8988T (cell line): ENCODE data around the gene STEEP1.
A peak's percentile ranks its signal among the peaks of the same experiment; 100 is the strongest.

Source experiments
- DNase-seq: peaks from one replicate; pipeline ENCODE4 v3.0.0; 2011

The STEEP1 gene

GRCh38 chrX:119565107-119565663 lies at the start of gene STEEP1:
STEEP1 (minus strand) TSS chrX:119565409; CDS start chrX:119565355, 54 bp downstream.
- peak; percentile 33 for DNase-seq

- no peak for DNase-seq
Observed at GRCh38 chrX:119614776-119615175, 49.6 kb upstream of the STEEP1 start.

- no peak for DNase-seq
Observed at GRCh38 chrX:119607018-119607389, 41.8 kb upstream of the STEEP1 start.

- peak; percentile 41 for DNase-seq
Observed at GRCh38 chrX:119606280-119607017, 41.2 kb upstream of the STEEP1 start, which contains the start of gene NKRF. NKRF (minus strand) TSS chrX:119606424.

- DNase-seq: no peak
Observed at GRCh38 chrX:119605464-119606279, 40.5 kb upstream of the STEEP1 start.

GRCh38 chrX:119604766-119605463 lies 39.7 kb upstream of the STEEP1 start:
- no peak for DNase-seq

- DNase-seq: no peak
Observed at GRCh38 chrX:119602701-119603255, 37.6 kb upstream of the STEEP1 start.

GRCh38 chrX:119589810-119590209 lies 24.6 kb upstream of the STEEP1 start:
- no peak for DNase-seq

GRCh38 chrX:119583431-119584059 lies 18.3 kb upstream of the STEEP1 start:
- DNase-seq: no peak

GRCh38 chrX:119579414-119579813 lies 14.2 kb upstream of the STEEP1 start:
- DNase-seq: no peak

- DNase-seq: peak; percentile 64
Observed at GRCh38 chrX:119574394-119575266, 9.4 kb upstream of the STEEP1 start, which contains the start of gene UBE2A. UBE2A (plus strand) TSS chrX:119574563; CDS start chrX:119574712, 149 bp downstream.

GRCh38 chrX:119573840-119574393 lies 8.7 kb upstream of the STEEP1 start:
- no peak for DNase-seq

GRCh38 chrX:119573222-119573621 lies 8.0 kb upstream of the STEEP1 start:
- no peak for DNase-seq

- no peak for DNase-seq
Observed at GRCh38 chrX:119570351-119570835, 5.2 kb upstream of the STEEP1 start.

- no peak for DNase-seq
Observed at GRCh38 chrX:119552508-119552907, 12.7 kb downstream of the STEEP1 start.

GRCh38 chrX:119549327-119550016 lies 15.7 kb downstream of the STEEP1 start:
- DNase-seq: no peak

GRCh38 chrX:119541188-119541587 lies 24.0 kb downstream of the STEEP1 start:
- DNase-seq: peak; percentile 46

GRCh38 chrX:119539872-119540271 lies 25.3 kb downstream of the STEEP1 start:
- no peak for DNase-seq

- DNase-seq: no peak
Observed at GRCh38 chrX:119537487-119537886, 27.7 kb downstream of the STEEP1 start.
